Measurements from ENCODE around the gene SNX9. TPM values are rescaled to one million over a fixed set of nuclear protein-coding genes. Genes with fewer than 3 reads are reported as not detected.
A peak's percentile ranks its signal among the peaks of the same experiment; 100 is the strongest.

The SNX9 gene
- total RNA-seq, 1 donor from 2014 or later, result 14.7 TPM

DNA sequence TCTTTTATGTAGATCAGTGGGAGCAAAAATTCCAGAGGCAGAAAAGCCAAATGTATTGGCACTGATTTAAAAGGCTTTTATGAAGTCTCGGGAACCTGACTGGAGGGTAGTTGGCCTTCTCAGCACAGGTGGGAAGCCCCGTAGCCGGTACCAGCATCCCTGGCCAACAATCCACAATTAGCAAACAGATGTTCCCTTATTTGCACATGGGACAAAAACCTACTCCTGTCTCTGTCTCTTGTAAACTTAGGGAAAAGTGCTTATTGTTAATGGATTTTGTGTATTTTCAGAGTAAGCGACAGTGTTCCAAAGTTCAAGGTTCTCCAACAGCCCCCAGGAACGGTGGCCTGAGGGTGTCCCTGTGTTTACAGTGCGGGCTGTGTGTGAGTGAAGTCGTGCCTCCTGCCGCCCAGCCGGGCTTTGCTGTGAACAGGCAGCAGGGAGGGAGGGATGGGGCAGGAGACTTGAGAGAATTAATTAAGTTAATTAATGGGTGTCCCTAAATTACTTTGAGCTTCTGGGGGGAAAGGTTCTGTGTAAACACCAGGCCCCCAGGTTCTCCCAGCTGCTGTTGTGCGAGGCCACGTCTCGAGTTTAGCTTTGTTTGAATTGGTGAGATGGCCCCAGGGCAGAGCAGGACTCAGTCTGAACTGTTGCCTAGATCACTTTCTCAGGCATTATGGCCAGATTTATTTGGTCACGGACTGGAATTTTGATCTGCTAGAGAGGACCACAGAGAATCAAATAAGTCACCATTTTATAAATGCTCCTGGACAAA, 162.5 kb downstream of the SNX9 start:
- DNase-seq (ENCODE audit: low spot score in 2 of 2), result no peak
- FAIRE-seq, result no peak

GRCh38 chr6:157987788-157988699, 165.0 kb downstream of the SNX9 start:
- FAIRE-seq, result no peak
- DNase-seq (ENCODE audit: low spot score in 2 of 2), result no peak

- FAIRE-seq (no peak), DNase-seq (ENCODE audit: low spot score in 2 of 2) (no peak)
Measured at GRCh38 chr6:157988700-157989063, 165.6 kb downstream of the SNX9 start.

DNA sequence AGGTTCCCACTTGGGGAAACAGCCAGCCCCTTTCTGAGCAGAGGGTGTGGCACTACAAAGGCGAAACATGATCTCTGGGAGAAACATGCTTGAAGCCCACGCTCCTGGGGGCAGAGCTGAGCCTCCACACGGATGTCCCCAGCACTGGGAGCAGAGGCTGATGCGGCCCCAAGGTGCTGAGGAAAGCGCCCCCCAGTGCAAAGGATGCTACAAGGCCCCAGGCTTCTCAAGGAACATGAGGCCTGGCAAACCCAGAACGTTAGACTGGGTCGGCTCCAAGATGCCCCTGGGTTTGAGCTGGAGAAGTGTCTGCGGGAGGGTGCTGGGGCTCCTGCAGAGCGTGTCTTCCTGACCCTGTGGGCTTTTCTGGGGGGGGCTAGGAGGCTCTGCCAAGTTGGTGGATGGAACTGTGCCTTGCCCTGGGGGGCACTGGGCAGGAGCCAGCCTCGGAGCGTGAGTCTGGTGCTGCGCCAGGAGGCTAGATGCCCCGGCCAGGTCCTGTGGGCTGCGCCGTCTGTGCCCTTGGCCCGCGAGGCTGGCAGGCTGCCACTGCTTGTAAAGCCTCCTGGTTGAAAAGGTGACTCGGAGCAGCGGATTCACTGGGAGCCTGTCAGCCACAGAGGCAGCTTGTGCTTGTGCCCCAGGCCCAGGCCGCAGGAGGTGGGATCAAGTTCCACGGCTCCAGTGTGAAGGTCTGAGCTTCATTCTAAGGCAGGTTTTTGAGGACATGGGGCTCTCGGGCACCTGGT, 166.7 kb downstream of the SNX9 start:
- no peak for FAIRE-seq
- no peak for DNase-seq (ENCODE audit: low spot score in 2 of 2)

- DNase-seq (ENCODE audit: low spot score in 2 of 2) (no peak), FAIRE-seq (no peak)
Measured at GRCh38 chr6:157990321-157991066, 167.4 kb downstream of the SNX9 start.

GRCh38 chr6:157991067-157991432, 168.0 kb downstream of the SNX9 start:
- FAIRE-seq (no peak), DNase-seq (ENCODE audit: low spot score in 2 of 2) (no peak)

GRCh38 chr6:157993076-157993475, 170.0 kb downstream of the SNX9 start:
- FAIRE-seq (peak; percentile 37), DNase-seq (ENCODE audit: low spot score in 2 of 2) (no peak)

GRCh38 chr6:157994125-157994795, 171.2 kb downstream of the SNX9 start:
- DNase-seq (ENCODE audit: low spot score in 2 of 2) (no peak), FAIRE-seq (no peak)

Small RNAs within 50 kb of the gene (small RNA-seq; reads per million reads assigned to genes)
- gene HSPE1P26, result not detected
- not detected for gene RNU6-786P

Other genes starting within 250 kb of the SNX9 start
- gene SYNJ2, start 158.6 kb downstream of the SNX9 start, total RNA-seq, result 6.5 TPM